ENCODE measurements around the gene PCA3.

Gene PCA3

DNA sequence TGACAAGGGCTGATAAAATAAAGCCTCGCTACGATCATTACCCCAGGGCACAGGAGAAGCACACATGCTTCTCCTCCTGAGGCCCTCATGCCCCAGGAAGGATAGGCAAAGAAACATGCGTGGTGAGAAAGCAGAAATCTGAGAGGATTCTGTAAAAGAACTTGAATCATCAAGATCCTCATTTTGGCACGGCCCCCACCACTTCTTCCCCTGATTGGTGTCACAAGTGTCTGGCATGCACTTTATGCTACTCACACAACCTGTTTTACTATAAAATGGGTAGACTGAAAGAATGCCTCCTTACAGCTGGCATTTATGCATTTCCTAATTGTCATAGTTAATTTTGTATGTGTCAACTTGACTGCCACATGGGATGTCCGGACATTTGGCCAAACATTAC lies 32.1 kb downstream of the PCA3 start:
- TF ChIP-seq, protein P1, sequence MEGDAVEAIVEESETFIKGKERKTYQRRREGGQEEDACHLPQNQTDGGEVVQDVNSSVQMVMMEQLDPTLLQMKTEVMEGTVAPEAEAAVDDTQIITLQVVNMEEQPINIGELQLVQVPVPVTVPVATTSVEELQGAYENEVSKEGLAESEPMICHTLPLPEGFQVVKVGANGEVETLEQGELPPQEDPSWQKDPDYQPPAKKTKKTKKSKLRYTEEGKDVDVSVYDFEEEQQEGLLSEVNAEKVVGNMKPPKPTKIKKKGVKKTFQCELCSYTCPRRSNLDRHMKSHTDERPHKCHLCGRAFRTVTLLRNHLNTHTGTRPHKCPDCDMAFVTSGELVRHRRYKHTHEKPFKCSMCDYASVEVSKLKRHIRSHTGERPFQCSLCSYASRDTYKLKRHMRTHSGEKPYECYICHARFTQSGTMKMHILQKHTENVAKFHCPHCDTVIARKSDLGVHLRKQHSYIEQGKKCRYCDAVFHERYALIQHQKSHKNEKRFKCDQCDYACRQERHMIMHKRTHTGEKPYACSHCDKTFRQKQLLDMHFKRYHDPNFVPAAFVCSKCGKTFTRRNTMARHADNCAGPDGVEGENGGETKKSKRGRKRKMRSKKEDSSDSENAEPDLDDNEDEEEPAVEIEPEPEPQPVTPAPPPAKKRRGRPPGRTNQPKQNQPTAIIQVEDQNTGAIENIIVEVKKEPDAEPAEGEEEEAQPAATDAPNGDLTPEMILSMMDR (IDR thresholded peaks at IDR 0.05; ENCODE audit: control insufficient read depth, extremely low read depth, insufficient read depth): no peak
- DNase-seq (ENCODE audit: low read depth): peak; percentile 89
- H3K4me3 ChIP-seq (ENCODE audit: low read depth, low read length): no peak overlapping the region

DNA sequence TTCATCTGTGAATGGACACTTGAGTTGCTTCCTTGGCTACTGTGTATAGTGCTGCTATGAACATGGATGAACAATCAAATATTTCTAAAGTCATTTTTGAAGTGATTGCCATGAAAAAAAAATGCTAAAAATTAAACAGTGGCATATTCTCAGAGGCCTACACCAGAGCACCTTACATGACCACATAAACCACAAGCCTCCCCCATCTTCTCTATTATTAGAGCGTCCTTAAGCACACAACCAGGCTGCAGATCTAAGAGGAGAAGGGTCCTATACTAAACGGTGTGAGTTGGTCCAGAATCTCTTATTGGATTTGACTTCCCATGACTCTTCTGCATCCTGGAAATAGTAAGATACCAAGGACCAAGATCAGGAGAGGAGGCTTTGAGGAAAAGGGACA lies 34.3 kb downstream of the PCA3 start:
- H3K4me3 ChIP-seq (ENCODE audit: low read depth, low read length): no peak overlapping the region
- TF ChIP-seq, protein P1 (IDR thresholded peaks at IDR 0.05; ENCODE audit: control insufficient read depth, extremely low read depth, insufficient read depth): no peak
- no peak for DNase-seq (ENCODE audit: low read depth)

DNA sequence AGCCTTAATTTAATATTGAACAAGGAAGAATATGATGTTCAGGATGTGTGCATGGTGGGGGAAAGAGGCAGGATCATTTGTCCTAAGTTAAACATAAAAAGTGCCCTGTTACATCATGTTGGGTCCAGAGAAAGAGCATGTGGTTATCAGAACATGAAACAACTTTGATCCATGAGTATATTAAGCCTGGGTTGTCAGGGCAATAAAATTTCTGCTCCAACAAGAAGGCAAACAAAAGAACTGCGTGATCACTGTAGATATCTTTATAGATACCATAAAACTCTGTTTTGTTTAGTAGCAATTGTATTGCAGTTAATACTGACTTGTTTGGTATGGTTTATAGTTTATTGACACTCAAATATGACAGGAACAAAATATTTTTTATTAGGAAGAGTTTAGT lies 35.2 kb downstream of the PCA3 start:
- H3K4me3 ChIP-seq (ENCODE audit: low read depth, low read length): no peak overlapping the region
- peak; percentile 100 for DNase-seq (ENCODE audit: low read depth)
- TF ChIP-seq, protein P1 (IDR thresholded peaks at IDR 0.05; ENCODE audit: control insufficient read depth, extremely low read depth, insufficient read depth): no peak

DNA sequence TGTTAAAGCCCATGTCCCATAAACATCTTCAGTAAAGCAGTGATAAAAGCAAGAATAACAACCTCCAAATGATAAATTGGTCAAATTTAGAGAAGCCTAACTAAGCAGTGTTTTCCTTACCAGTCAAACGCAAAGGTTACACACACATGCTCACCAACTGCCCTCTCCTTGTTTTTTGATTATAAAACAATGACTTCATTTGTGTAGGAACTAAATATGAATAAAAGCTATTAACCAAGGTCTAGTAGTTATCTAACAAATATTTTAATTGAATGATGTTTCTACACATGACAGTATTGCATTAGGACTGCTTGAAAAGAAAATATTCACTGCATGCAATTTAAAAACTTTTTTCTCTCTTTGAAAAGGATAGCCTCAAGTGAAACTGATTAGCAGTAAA lies 36.7 kb downstream of the PCA3 start:
- no peak for DNase-seq (ENCODE audit: low read depth)
- no peak overlapping the region for H3K4me3 ChIP-seq (ENCODE audit: low read depth, low read length)
- TF ChIP-seq, protein P1 (IDR thresholded peaks at IDR 0.05; ENCODE audit: control insufficient read depth, extremely low read depth, insufficient read depth): no peak

DNA sequence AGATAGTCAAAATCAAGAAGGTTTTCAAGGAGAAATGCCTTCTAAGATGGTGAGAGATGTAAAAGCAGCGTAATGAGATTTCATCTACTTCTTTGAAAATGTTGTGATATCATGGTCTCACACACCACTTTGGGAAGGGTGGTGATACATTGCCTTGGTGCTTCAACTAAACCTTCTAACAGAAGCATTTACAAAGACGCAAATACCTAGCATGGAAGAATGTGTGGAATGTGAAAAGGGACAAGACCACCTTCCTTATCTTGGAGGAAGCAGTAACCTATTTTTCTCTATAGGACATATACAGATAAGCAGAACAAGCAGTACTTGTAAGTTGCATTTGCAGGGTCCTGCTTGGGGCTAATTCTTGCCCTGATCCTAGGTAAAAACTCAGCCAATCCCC lies 38.8 kb downstream of the PCA3 start:
- H3K4me3 ChIP-seq (ENCODE audit: low read depth, low read length): no peak overlapping the region
- TF ChIP-seq, protein P1 (IDR thresholded peaks at IDR 0.05; ENCODE audit: control insufficient read depth, extremely low read depth, insufficient read depth): no peak
- DNase-seq (ENCODE audit: low read depth): no peak

DNA sequence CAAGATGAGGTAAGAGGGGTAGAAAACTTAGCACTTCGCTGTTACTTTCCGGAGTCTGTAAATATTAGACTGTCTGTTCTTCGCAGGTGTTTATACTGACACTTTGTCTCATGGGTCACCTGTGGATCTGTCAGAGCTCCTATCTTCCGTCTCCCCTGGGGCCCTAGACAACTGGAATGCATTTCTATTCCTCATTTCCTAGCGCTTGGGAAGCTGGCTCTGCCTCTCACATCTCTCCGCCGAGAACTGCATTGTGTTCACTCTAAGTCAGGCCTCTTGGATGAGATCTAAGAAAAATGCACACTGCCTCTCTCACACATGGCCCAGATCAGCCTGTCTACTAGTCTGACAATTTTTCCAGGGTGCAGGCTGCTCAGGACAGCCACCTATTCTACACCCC lies 39.5 kb downstream of the PCA3 start:
- DNase-seq (ENCODE audit: low read depth): no peak
- no peak overlapping the region for H3K4me3 ChIP-seq (ENCODE audit: low read depth, low read length)
- TF ChIP-seq, protein P1 (IDR thresholded peaks at IDR 0.05; ENCODE audit: control insufficient read depth, extremely low read depth, insufficient read depth): no peak

DNA sequence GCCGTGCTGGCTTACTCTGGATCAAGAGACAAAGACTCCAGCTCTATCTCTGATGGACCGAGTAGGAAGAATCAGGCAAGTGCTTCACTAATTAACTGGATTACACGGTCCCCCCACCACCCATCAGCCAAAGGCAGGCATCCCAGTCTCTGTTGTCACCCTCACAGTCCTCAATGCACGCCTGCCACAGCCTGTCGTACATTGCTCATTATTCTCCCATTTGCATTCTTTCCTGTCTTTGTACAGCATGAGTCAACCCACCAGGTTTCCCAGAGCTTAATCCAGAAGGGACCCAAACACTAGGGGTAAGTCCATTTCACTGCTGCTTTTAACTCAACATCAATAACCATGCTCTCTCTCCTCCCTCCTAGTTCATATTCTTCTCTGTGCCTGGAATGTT lies 44.4 kb downstream of the PCA3 start:
- no peak overlapping the region for H3K4me3 ChIP-seq (ENCODE audit: low read depth, low read length)
- TF ChIP-seq, protein P1 (IDR thresholded peaks at IDR 0.05; ENCODE audit: control insufficient read depth, extremely low read depth, insufficient read depth): no peak

More for the DNA sequence above, 44.4 kb downstream of the PCA3 start:
- DNase-seq (ENCODE audit: low read depth): no peak
